ENCODE results near the gene CRAT. TPM values are rescaled to one million over a fixed set of nuclear protein-coding genes. Genes with fewer than 3 reads are reported as not detected.
A peak's percentile ranks its signal among the peaks of the same experiment; 100 is the strongest.

Gene CRAT
- total RNA-seq, 1 experiment from 2014 or later = 14.5 TPM

DNA sequence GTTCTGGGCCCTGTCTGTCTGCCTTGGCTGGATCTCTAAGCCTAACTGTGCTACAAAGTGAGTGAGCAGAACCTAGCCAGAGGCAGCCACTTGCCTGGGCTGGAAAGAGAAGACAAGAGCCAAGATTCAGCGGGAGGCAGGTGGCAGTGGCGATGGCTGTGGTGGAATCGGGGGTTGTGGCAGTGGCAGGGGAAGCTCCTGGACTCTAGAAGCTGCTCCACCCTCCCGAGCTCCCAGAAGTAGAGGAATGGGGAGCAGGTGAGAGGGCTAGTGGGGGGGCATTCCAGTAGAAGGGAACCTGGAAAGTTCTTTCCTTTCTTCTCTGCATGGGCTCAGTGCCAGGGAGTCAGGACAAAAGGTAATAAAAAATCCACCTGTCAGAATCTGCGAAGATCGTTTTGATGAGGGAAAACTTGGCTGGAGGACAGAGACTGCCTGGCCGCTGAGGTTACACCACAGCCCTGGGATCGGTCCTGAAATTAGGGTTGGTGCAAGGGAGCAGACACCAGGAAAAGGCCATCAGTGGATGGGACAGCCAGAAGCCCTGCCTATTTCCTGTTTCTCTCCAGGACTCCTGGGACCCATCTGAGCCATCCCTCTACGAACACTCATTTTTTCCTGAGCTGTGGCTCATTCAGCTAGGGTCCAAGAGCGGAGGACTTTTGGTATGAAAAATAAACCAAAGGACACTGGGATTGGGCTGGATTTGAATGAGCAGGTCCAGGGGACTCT is 1.6 kb downstream of the CRAT start:
- POLR2A ChIA-PET = interaction anchor here (0.7 to 3.5 kb wide), 2 partner anchors 14 to 16 kb away, joined by 3 to 12 read pairs; no protein-coding TSS in a partner anchor
- peak overlapping the region; percentile 48 for H3K27ac Mint-ChIP-seq (ENCODE audit: low read depth, unreplicated experiment)
- H3K9me3 Mint-ChIP-seq (ENCODE audit: unreplicated experiment) = no peaks in the 10 kb centered on the region
- H3K4me1 Mint-ChIP-seq (ENCODE audit: insufficient read depth, unreplicated experiment) = peaks cover 9% of the 10 kb centered on the region
- peak overlapping the region; percentile 89 for H3K4me3 Mint-ChIP-seq (ENCODE audit: unreplicated experiment)
- no peaks in the 10 kb centered on the region for H3K27me3 Mint-ChIP-seq (ENCODE audit: insufficient read depth, unreplicated experiment)
- TF ChIP-seq, protein P1, sequence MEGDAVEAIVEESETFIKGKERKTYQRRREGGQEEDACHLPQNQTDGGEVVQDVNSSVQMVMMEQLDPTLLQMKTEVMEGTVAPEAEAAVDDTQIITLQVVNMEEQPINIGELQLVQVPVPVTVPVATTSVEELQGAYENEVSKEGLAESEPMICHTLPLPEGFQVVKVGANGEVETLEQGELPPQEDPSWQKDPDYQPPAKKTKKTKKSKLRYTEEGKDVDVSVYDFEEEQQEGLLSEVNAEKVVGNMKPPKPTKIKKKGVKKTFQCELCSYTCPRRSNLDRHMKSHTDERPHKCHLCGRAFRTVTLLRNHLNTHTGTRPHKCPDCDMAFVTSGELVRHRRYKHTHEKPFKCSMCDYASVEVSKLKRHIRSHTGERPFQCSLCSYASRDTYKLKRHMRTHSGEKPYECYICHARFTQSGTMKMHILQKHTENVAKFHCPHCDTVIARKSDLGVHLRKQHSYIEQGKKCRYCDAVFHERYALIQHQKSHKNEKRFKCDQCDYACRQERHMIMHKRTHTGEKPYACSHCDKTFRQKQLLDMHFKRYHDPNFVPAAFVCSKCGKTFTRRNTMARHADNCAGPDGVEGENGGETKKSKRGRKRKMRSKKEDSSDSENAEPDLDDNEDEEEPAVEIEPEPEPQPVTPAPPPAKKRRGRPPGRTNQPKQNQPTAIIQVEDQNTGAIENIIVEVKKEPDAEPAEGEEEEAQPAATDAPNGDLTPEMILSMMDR (IDR thresholded peaks at IDR 0.05; ENCODE audit: unreplicated experiment) = no peak
- intact Hi-C loops (cut with micrococcal nuclease) = no loop called here
- CTCF ChIA-PET = interaction anchor here (0.6 to 1.7 kb wide), 3 partner anchors 13 to 409 kb away, joined by 3 to 4 read pairs (median 3); no protein-coding TSS in a partner anchor
- DNase-seq (ENCODE audit: unreplicated experiment) = peak; percentile 66
- peaks cover 5% of the 10 kb centered on the region for H3K36me3 Mint-ChIP-seq (ENCODE audit: insufficient read depth, unreplicated experiment)
- BruUV-seq (replicated peaks) = no TSS peak

DNA sequence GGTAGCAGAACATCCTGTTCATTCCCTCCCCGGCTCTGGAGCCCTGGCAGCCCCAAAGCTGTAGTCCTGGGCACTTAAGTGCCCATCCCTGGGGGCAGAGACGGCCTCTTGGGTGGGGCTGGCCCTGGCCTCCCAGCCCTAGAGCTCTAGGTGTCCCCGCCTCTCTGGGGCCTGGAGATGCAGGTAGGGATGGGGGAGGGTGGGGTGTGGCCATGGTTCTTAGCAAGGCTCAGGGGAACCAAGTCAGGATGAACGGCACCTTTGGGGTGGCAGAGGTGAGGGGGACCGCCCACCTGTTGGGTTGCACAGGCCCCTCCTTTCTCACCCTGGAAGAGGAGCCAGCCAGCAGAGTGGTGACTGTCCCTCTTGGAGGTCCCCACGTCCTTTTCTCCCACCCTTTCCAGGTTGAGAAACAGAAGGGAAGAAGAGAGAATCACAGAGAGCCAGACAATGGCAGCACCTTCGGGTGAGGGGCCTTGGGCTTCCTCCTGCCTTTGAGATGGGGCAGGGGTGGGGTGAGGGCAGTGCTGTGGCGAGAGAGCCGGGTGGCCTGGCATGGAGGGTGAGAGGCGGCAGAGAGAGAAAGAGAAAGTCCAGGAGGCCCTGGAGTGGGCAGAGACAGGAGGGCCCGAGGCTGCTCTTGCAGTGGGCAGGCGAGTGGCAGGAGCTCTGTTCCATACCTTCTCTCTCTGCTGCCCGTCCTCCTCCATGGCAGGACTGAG is 2.3 kb downstream of the CRAT start:
- TF ChIP-seq, protein P1 (IDR thresholded peaks at IDR 0.05; ENCODE audit: unreplicated experiment) = no peak
- Mint-ChIP-seq H3K27me3 (ENCODE audit: insufficient read depth, unreplicated experiment) (no peaks in the 10 kb centered on the region), H3K27ac (ENCODE audit: low read depth, unreplicated experiment) (no peak overlapping the region), H3K9me3 (ENCODE audit: unreplicated experiment) (no peaks in the 10 kb centered on the region), H3K36me3 (ENCODE audit: insufficient read depth, unreplicated experiment) (peaks cover 5% of the 10 kb centered on the region), H3K4me3 (ENCODE audit: unreplicated experiment) (no peak overlapping the region), H3K4me1 (ENCODE audit: insufficient read depth, unreplicated experiment) (peaks cover 9% of the 10 kb centered on the region)
- BruUV-seq (replicated peaks) = no TSS peak
- intact Hi-C loops (cut with micrococcal nuclease) = no loop called here
- no peak for DNase-seq (ENCODE audit: unreplicated experiment)
- POLR2A ChIA-PET = interaction anchor here (3.5 kb wide), 1 partner anchor 17 kb away, joined by 12 read pairs; no protein-coding TSS in a partner anchor
- CTCF ChIA-PET = interaction anchor here (0.6 to 1.7 kb wide), 4 partner anchors 14 to 408 kb away, joined by 3 to 4 read pairs (median 3); no protein-coding TSS in a partner anchor

DNA sequence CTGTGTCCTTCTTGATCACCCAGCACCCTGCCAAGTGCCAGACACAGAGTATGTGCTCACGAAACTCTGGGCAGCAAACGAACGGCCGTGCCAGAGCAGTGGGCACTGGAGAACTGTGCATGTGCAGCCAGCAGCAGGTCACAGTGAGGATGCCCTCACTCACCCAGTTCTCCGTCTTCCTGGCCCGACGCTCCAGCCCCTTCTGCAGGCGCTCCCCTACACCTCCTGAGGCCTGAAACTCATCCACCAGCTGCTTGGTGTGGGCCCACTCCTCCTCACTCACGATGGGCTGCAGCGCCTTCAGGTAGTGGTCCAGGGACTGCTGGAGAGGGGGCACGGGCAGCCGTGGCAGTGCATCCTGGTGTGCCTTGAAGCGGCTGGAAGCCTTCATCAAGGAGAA is 2.9 kb downstream of the CRAT start:
- Mint-ChIP-seq H3K4me1 (ENCODE audit: insufficient read depth, unreplicated experiment) (peaks cover 9% of the 10 kb centered on the region), H3K9me3 (ENCODE audit: unreplicated experiment) (no peaks in the 10 kb centered on the region), H3K4me3 (ENCODE audit: unreplicated experiment) (no peak overlapping the region), H3K36me3 (ENCODE audit: insufficient read depth, unreplicated experiment) (peaks cover 5% of the 10 kb centered on the region), H3K27me3 (ENCODE audit: insufficient read depth, unreplicated experiment) (no peaks in the 10 kb centered on the region), H3K27ac (ENCODE audit: low read depth, unreplicated experiment) (no peak overlapping the region)
- no TSS peak for BruUV-seq (replicated peaks)
- CTCF ChIA-PET = interaction anchor here (0.6 kb wide), 1 partner anchor 33 kb away, joined by 3 read pairs; no protein-coding TSS in a partner anchor
- DNase-seq (ENCODE audit: unreplicated experiment) = no peak
- intact Hi-C loops (cut with micrococcal nuclease) = no loop called here
- TF ChIP-seq, protein P1 (IDR thresholded peaks at IDR 0.05; ENCODE audit: unreplicated experiment) = no peak
- POLR2A ChIA-PET = no interaction called here

Data from MCF 10A (cell line).